Activated naive CD4-positive, alpha-beta T cell treated with anti-CD3 and anti-CD28 coated beads for 36 hours (primary cell): Measurements from ENCODE around the gene NBEAL2. TPM values are rescaled to one million over a fixed set of nuclear protein-coding genes. Genes with fewer than 3 reads are reported as not detected.
A peak's percentile ranks its signal among the peaks of the same experiment; 100 is the strongest.

Source experiments
- CTCF ChIA-PET: fragments of 350-600 bp; sonication (Branson Sonifier 250); formaldehyde crosslinking; loops from one replicate; lab custom pipeline; 2021; ENCODE audit warnings: antibody characterized with exemption; lab: Charles Lee
- DNase-seq: peaks from one replicate; pipeline ENCODE4 v3.0.0-alpha.2; 2020
- H3K27ac Mint-ChIP-seq: one replicate; pipeline ENCODE4 v1.8.0; 2021; ENCODE audit warnings: mild to moderate bottlenecking, mixed read lengths
- H3K27me3 Mint-ChIP-seq: one replicate; pipeline ENCODE4 v1.8.0; 2021; ENCODE audit warnings: low read depth, mixed read lengths
- H3K36me3 Mint-ChIP-seq: one replicate; pipeline ENCODE4 v1.8.0; 2021; ENCODE audit warnings: low read depth, mixed read lengths
- H3K4me1 Mint-ChIP-seq: one replicate; pipeline ENCODE4 v1.8.0; 2021; ENCODE audit warnings: low read depth, mixed read lengths
- H3K4me3 Mint-ChIP-seq: one replicate; pipeline ENCODE4 v1.8.0; 2021; ENCODE audit warnings: mild to moderate bottlenecking, moderate library complexity, mixed read lengths
- H3K9me3 Mint-ChIP-seq: one replicate; pipeline ENCODE4 v1.8.0; 2021; ENCODE audit warnings: mixed read lengths
- intact Hi-C: fragments of 100-400 bp; cut with micrococcal nuclease; formaldehyde crosslinking; loops from one replicate; pipeline ENCODE4 v1.15.1; 2023
- total RNA-seq, 2 experiments: library from RNA; stranded (reverse); gene quantifications; one replicate each; pipeline ENCODE4 v1.2.3, GENCODE V29; 2021

Gene NBEAL2
- total RNA-seq, 2 experiments from 2014 or later, result 85.0 to 92.4 TPM

- Mint-ChIP-seq H3K27ac (no peak overlapping the region), H3K36me3 (peaks cover 13% of the 10 kb centered on the region)
These were observed 18.8 kb downstream of the NBEAL2 start for GRCh38 chr3:46998121-46998851.

GRCh38 chr3:46998852-46999515 is 19.5 kb downstream of the NBEAL2 start:
- CTCF ChIA-PET, result interaction anchor here (0.5 to 2.4 kb wide), 11 partner anchors 13 to 128 kb away, joined by 3 to 15 read pairs (median 4); partner anchors contain the start of gene NBEAL2
- Mint-ChIP-seq H3K27ac (no peak overlapping the region), H3K36me3 (peaks cover 17% of the 10 kb centered on the region), H3K9me3 (no peaks in the 10 kb centered on the region), H3K4me1 (peaks cover 1% of the 10 kb centered on the region), H3K4me3 (no peak overlapping the region), H3K27me3 (no peaks in the 10 kb centered on the region)
- no peak for DNase-seq
- intact Hi-C loops, result loop anchor here (1.0 to 5.0 kb wide), 3 partner anchors 76 to 292 kb away; no protein-coding TSS in a partner anchor

More at GRCh38 chr3:46998121-46998851, 18.8 kb downstream of the NBEAL2 start:
- intact Hi-C loops, result loop anchor here (1.0 to 5.0 kb wide), 3 partner anchors 75 to 291 kb away; no protein-coding TSS in a partner anchor
- H3K27me3 Mint-ChIP-seq, result no peaks in the 10 kb centered on the region
- H3K4me3 Mint-ChIP-seq, result no peak overlapping the region
- H3K4me1 Mint-ChIP-seq, result peaks cover 1% of the 10 kb centered on the region
- CTCF ChIA-PET, result interaction anchor here (0.6 to 2.4 kb wide), 18 partner anchors 12 to 825 kb away, joined by 3 to 15 read pairs (median 3); partner anchors contain the start of gene NBEAL2
- DNase-seq, result peak; percentile 81
- H3K9me3 Mint-ChIP-seq, result no peaks in the 10 kb centered on the region

- H3K36me3 Mint-ChIP-seq, result peaks cover 17% of the 10 kb centered on the region
- DNase-seq, result no peak
- no peaks in the 10 kb centered on the region for H3K27me3 Mint-ChIP-seq
- no peak overlapping the region for H3K27ac Mint-ChIP-seq
- peaks cover 1% of the 10 kb centered on the region for H3K4me1 Mint-ChIP-seq
- intact Hi-C loops, result loop anchor here (5.0 kb wide), 2 partner anchors 292 to 323 kb away; no protein-coding TSS in a partner anchor
- H3K4me3 Mint-ChIP-seq, result no peak overlapping the region
- no peaks in the 10 kb centered on the region for H3K9me3 Mint-ChIP-seq
- CTCF ChIA-PET, result interaction anchor here (0.5 to 2.4 kb wide), 6 partner anchors 20 to 80 kb away, joined by 3 to 15 read pairs (median 8); partner anchors contain the start of gene NBEAL2
These were observed 20.2 kb downstream of the NBEAL2 start for GRCh38 chr3:46999516-47000197.

GRCh38 chr3:47000198-47000815 is 20.8 kb downstream of the NBEAL2 start:
- H3K27ac Mint-ChIP-seq, result no peak overlapping the region
- no peak overlapping the region for H3K4me3 Mint-ChIP-seq
- no peak for DNase-seq
- H3K27me3 Mint-ChIP-seq, result no peaks in the 10 kb centered on the region
- H3K9me3 Mint-ChIP-seq, result no peaks in the 10 kb centered on the region
- peaks cover 17% of the 10 kb centered on the region for H3K36me3 Mint-ChIP-seq
- peaks cover 1% of the 10 kb centered on the region for H3K4me1 Mint-ChIP-seq
- CTCF ChIA-PET, result interaction anchor here (2.4 kb wide), 1 partner anchor 81 kb away, joined by 7 read pairs; no protein-coding TSS in a partner anchor
- intact Hi-C loops, result loop anchor here (5.0 kb wide), 1 partner anchor 322 kb away; no protein-coding TSS in a partner anchor

GRCh38 chr3:47000922-47001730 is 21.7 kb downstream of the NBEAL2 start:
- H3K4me3 Mint-ChIP-seq, result no peak overlapping the region
- intact Hi-C loops, result loop anchor here (5.0 kb wide), 1 partner anchor 321 kb away; no protein-coding TSS in a partner anchor
- DNase-seq, result no peak
- H3K36me3 Mint-ChIP-seq, result peaks cover 17% of the 10 kb centered on the region
- peaks cover 1% of the 10 kb centered on the region for H3K4me1 Mint-ChIP-seq
- no peaks in the 10 kb centered on the region for H3K9me3 Mint-ChIP-seq
- CTCF ChIA-PET, result no interaction called here
- no peaks in the 10 kb centered on the region for H3K27me3 Mint-ChIP-seq
- H3K27ac Mint-ChIP-seq, result no peak overlapping the region

GRCh38 chr3:47001731-47002170 is 22.3 kb downstream of the NBEAL2 start:
- Mint-ChIP-seq H3K27ac (no peak overlapping the region), H3K36me3 (peaks cover 19% of the 10 kb centered on the region), H3K4me3 (no peak overlapping the region), H3K9me3 (no peaks in the 10 kb centered on the region), H3K4me1 (peaks cover 1% of the 10 kb centered on the region), H3K27me3 (no peaks in the 10 kb centered on the region)
- CTCF ChIA-PET, result no interaction called here
- intact Hi-C loops, result loop anchor here (5.0 kb wide), 1 partner anchor 321 kb away; no protein-coding TSS in a partner anchor
- DNase-seq, result no peak

- Mint-ChIP-seq H3K27me3 (no peaks in the 10 kb centered on the region), H3K27ac (no peak overlapping the region), H3K9me3 (no peaks in the 10 kb centered on the region), H3K4me3 (no peak overlapping the region), H3K4me1 (peaks cover 1% of the 10 kb centered on the region), H3K36me3 (peaks cover 21% of the 10 kb centered on the region)
- intact Hi-C loops, result loop anchor here (5.0 kb wide), 1 partner anchor 320 kb away; no protein-coding TSS in a partner anchor
- no peak for DNase-seq
- CTCF ChIA-PET, result no interaction called here
These were observed 22.9 kb downstream of the NBEAL2 start for GRCh38 chr3:47002171-47003055.

- H3K36me3 Mint-ChIP-seq, result peaks cover 21% of the 10 kb centered on the region
- no peak for DNase-seq
- peaks cover 1% of the 10 kb centered on the region for H3K4me1 Mint-ChIP-seq
- intact Hi-C loops, result loop anchor here (5.0 kb wide), 1 partner anchor 319 kb away; no protein-coding TSS in a partner anchor
- CTCF ChIA-PET, result no interaction called here
- no peaks in the 10 kb centered on the region for H3K9me3 Mint-ChIP-seq
- H3K27me3 Mint-ChIP-seq, result no peaks in the 10 kb centered on the region
- H3K4me3 Mint-ChIP-seq, result no peak overlapping the region
- no peak overlapping the region for H3K27ac Mint-ChIP-seq
These were observed 23.6 kb downstream of the NBEAL2 start for GRCh38 chr3:47003056-47003410.

- Mint-ChIP-seq H3K27ac (no peak overlapping the region), H3K4me3 (no peak overlapping the region), H3K9me3 (no peaks in the 10 kb centered on the region), H3K27me3 (no peaks in the 10 kb centered on the region), H3K4me1 (peaks cover 2% of the 10 kb centered on the region), H3K36me3 (peaks cover 20% of the 10 kb centered on the region)
- CTCF ChIA-PET, result no interaction called here
- DNase-seq, result no peak
- intact Hi-C loops, result loop anchor here (5.0 kb wide), 1 partner anchor 319 kb away; no protein-coding TSS in a partner anchor
These were observed 24.2 kb downstream of the NBEAL2 start for GRCh38 chr3:47003461-47004368.
